ENCODE results near the gene MIGA1. TPM values are rescaled to one million over a fixed set of nuclear protein-coding genes. Genes with fewer than 3 reads are reported as not detected.

The MIGA1 gene, protein sequence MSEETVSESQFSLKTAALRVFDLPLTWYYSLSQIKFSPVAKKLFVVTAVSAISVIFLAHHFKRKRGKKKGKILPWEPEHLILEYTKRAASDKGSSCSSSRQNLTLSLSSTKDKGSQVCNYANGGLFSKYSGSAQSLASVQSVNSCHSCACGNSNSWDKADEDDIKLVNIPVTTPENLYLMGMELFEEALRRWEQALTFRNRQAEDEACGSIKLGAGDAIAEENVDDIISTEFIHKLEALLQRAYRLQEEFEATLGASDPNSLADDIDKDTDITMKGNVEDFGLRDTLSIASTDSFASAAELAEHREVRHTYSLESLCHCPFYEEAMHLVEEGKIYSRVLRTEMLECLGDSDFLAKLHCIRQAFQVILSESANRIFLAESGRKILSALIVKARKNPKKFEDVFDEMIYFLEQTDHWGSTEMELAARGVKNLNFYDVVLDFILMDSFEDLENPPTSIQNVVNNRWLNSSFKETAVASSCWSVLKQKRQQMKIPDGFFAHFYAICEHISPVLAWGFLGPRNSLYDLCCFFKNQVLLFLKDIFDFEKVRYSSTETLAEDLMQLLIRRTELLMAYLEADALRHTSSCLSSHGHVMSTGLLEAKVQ
- total RNA-seq: 10 to 100 TPM in 1 of 2 donors, 1 to 10 TPM in 1; 10.0 to 16.2 TPM

DNA sequence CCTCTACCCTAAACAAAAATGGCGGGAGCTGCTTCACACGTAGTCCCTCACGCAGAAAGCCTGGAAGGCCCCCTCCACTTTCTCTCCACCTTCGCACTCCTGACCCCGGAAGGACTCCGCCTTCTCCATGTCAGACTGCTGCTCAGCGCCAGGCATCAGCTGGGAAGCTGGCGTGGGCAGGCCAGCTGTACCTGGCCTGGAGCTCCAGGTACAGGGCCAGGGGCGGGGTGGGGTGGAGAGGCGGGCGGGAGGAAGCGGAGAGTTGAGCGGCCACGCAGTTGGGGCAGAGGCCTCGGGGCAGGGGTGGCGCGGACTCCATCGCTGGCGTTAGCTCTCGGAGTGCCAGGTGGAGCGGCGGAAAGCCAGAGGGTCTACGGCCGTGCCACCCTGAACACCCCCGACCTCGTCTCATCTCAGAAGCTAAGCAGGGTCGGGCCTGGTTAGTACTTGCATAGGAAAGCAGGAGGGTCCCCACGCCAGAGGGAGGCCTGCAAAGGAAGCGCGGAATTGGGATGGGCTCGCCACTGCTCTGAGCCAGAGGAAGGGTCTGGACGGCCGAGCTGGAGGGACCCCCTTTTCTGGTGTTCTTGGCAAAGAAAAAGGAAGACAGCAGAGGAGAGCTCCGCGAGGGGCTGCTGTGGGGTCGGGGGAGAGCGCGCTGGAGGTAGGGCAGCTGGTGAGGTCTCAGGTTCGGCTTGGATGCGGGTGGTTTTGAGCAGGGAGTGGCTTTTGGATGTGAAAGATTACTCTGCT lies at the start of gene MIGA1:
Gene MIGA1, plus strand, starts transcription at position 121 of the 753 bp plus-strand sequence. CDS start 3,604 bp downstream, outside the sequence.
- no peaks in the 10 kb centered on the region for H3K9me3 ChIP-seq
- DNase-seq: peak; percentile 94
- peak within 1 kb of the TSS; percentile 66 for H3K27ac ChIP-seq
- peak within 1 kb of the TSS; percentile 89 to 90 for H3K9ac ChIP-seq (ENCODE audit: low read depth in 2 of 2, low read length in 2 of 2)
- no peaks in the 10 kb centered on the region for H3K36me3 ChIP-seq
- TF ChIP-seq, protein P1, sequence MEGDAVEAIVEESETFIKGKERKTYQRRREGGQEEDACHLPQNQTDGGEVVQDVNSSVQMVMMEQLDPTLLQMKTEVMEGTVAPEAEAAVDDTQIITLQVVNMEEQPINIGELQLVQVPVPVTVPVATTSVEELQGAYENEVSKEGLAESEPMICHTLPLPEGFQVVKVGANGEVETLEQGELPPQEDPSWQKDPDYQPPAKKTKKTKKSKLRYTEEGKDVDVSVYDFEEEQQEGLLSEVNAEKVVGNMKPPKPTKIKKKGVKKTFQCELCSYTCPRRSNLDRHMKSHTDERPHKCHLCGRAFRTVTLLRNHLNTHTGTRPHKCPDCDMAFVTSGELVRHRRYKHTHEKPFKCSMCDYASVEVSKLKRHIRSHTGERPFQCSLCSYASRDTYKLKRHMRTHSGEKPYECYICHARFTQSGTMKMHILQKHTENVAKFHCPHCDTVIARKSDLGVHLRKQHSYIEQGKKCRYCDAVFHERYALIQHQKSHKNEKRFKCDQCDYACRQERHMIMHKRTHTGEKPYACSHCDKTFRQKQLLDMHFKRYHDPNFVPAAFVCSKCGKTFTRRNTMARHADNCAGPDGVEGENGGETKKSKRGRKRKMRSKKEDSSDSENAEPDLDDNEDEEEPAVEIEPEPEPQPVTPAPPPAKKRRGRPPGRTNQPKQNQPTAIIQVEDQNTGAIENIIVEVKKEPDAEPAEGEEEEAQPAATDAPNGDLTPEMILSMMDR (IDR thresholded peaks at IDR 0.05): no peak
- peak within 1 kb of the TSS; percentile 94 for H3K4me3 ChIP-seq
- H3K27me3 ChIP-seq: no peaks in the 10 kb centered on the region
- intact Hi-C loops (cut with DNase I): no loop called here
- peaks cover 4% of the 10 kb centered on the region for H3K4me1 ChIP-seq

DNA sequence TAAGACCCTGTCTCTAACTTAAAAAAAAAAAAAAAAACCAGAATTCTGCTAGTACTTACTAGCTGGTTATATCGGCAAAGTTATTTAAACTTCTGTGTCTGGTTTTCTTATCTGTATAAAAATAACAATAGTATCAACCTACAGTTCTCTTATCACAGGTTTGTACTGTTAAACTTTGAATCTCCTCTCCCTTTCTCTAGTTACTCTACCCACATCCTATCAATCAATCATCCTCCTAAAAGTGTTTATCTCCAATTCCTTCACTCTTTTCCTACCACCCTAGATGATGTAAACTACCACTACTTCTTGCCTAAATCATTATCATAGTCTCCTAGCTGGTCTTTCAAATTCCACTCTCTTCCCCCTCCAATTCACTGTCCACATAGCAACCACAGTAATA lies 47.4 kb upstream of the MIGA1 start:
- intact Hi-C loops (cut with DNase I): no loop called here
- TF ChIP-seq, protein P1 (IDR thresholded peaks at IDR 0.05): no peak
- no peak overlapping the region for H3K9ac ChIP-seq (ENCODE audit: low read depth in 2 of 2, low read length in 2 of 2)
- no peaks in the 10 kb centered on the region for H3K9me3 ChIP-seq
- H3K36me3 ChIP-seq: no peaks in the 10 kb centered on the region
- H3K27me3 ChIP-seq: no peaks in the 10 kb centered on the region
- H3K4me1 ChIP-seq: no peaks in the 10 kb centered on the region
- no peak overlapping the region for H3K4me3 ChIP-seq
- DNase-seq: no peak
- no peak overlapping the region for H3K27ac ChIP-seq

DNA sequence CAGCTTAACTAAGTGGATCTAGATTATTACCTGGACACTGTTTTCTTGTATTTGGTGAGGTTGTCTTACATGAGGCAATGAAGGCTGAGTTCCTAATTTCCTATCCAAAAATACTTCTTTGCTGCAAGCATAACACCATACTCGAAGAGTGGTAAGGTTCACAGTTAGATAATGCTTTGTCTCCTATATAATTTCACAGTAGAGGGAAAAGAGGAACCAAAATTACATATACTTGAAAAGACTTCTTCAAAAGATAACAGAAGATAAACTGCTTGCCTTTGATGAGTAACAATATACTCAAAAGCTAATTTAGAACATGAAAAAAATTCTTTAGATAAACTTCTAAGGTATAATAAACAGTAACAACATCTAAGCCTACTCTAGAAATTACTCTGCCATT lies 40.2 kb upstream of the MIGA1 start:
- DNase-seq: no peak
- Histone ChIP-seq H3K27me3 (no peaks in the 10 kb centered on the region), H3K9ac (ENCODE audit: low read depth in 2 of 2, low read length in 2 of 2) (no peak overlapping the region), H3K4me3 (no peak overlapping the region), H3K36me3 (no peaks in the 10 kb centered on the region), H3K4me1 (no peaks in the 10 kb centered on the region), H3K27ac (no peak overlapping the region), H3K9me3 (no peaks in the 10 kb centered on the region)
- TF ChIP-seq, protein P1 (IDR thresholded peaks at IDR 0.05): no peak
- intact Hi-C loops (cut with DNase I): no loop called here

DNA sequence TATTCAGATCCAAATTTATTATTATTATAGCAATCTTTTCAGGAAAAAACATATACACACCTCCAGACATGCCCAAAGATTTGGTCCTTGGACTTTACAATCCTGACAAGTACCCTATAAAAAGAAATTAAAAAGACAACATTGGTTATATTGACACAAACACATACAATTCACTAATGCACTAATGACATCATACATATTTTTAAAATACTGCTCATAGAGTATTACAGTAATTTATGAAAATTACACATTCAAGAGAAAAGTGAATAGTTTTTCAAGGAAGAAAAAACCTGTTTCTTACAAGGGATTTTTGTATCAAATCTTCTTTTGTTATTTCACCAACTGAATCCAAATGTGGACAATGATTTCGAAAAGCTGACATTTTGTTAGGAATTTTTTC lies 38.1 kb upstream of the MIGA1 start:
- no peak for DNase-seq
- Histone ChIP-seq H3K27me3 (no peaks in the 10 kb centered on the region), H3K9ac (ENCODE audit: low read depth in 2 of 2, low read length in 2 of 2) (no peak overlapping the region), H3K4me3 (no peak overlapping the region), H3K36me3 (no peaks in the 10 kb centered on the region), H3K27ac (no peak overlapping the region), H3K4me1 (no peaks in the 10 kb centered on the region), H3K9me3 (no peaks in the 10 kb centered on the region)
- intact Hi-C loops (cut with DNase I): no loop called here
- TF ChIP-seq, protein P1 (IDR thresholded peaks at IDR 0.05): no peak

DNA sequence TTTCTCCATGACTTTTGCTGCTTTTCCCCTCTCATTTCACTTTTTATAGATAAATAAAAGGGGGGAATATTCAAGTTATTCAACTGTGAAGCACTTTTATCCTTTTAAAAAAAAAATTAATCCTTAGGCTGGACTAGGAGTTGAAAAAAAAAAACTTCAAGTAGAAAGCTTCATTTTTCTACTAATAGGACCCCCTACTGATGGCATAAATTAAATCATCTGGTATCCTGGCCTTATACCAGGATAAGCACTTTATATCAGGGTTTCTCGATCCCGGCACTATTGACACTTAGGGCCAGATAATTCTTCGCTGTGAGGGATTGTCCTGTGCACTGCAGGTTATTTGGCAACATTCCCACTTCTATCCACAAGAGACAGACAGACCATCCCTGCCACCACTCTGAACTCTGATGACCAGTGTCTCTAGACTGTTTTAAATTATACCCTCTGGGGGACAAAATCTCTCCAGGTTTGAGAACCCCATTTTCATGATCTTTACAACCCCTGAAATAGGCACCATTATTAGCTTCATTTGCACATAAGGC lies 37.4 kb upstream of the MIGA1 start:
- no peaks in the 10 kb centered on the region for H3K4me1 ChIP-seq
- H3K9me3 ChIP-seq: no peaks in the 10 kb centered on the region

More for the DNA sequence above, 37.4 kb upstream of the MIGA1 start:
- H3K27ac ChIP-seq: no peak overlapping the region
- no peak for DNase-seq
- no peak overlapping the region for H3K4me3 ChIP-seq
- no peaks in the 10 kb centered on the region for H3K27me3 ChIP-seq
- intact Hi-C loops (cut with DNase I): no loop called here
- no peak overlapping the region for H3K9ac ChIP-seq (ENCODE audit: low read depth in 2 of 2, low read length in 2 of 2)
- no peaks in the 10 kb centered on the region for H3K36me3 ChIP-seq
- TF ChIP-seq, protein P1 (IDR thresholded peaks at IDR 0.05): no peak
